NCI-H460 (cell line): ENCODE data around the gene KAZN. TPM values are rescaled to one million over a fixed set of nuclear protein-coding genes. Genes with fewer than 3 reads are reported as not detected.

Experiments used
- DNase-seq: peaks from one replicate; pipeline ENCODE4 v3.0.0-alpha.2; 2016; ENCODE audit warnings: low read depth; ENCODE audit errors: extremely low read depth
- total RNA-seq: library from RNA; depleted of rRNA; stranded (reverse); fragments of >200 nt; shearing (Covaris generic); gene quantifications from 2 replicates; pipeline ENCODE4 v1.2.3, GENCODE V29; 2014

The KAZN gene
- total RNA-seq, 1 experiment from 2014 or later: 1.9 TPM

- no peak for DNase-seq
These were observed 272.9 kb downstream of the KAZN start for GRCh38 chr1:14871218-14871970.

- DNase-seq: no peak
These were observed 274.3 kb downstream of the KAZN start for GRCh38 chr1:14872762-14873161.

- no peak for DNase-seq
These were observed 275.2 kb downstream of the KAZN start for GRCh38 chr1:14873677-14874076.

- no peak for DNase-seq
These were observed 277.3 kb downstream of the KAZN start for GRCh38 chr1:14875524-14876509.

- DNase-seq: no peak
These were observed 278.3 kb downstream of the KAZN start for GRCh38 chr1:14876747-14877146.

- DNase-seq: no peak
These were observed 278.7 kb downstream of the KAZN start for GRCh38 chr1:14877224-14877623.

GRCh38 chr1:14878124-14878523, 279.6 kb downstream of the KAZN start:
- DNase-seq: no peak

GRCh38 chr1:14878951-14879350, 280.5 kb downstream of the KAZN start:
- no peak for DNase-seq

GRCh38 chr1:14880456-14881316, 282.2 kb downstream of the KAZN start:
- DNase-seq: no peak

GRCh38 chr1:14881775-14882672, 283.5 kb downstream of the KAZN start:
- DNase-seq: no peak

- DNase-seq: no peak
These were observed 286.2 kb downstream of the KAZN start for GRCh38 chr1:14884614-14885175.

GRCh38 chr1:14887044-14887566, 288.6 kb downstream of the KAZN start:
- DNase-seq: no peak

GRCh38 chr1:14887764-14888350, 289.4 kb downstream of the KAZN start:
- DNase-seq: no peak

GRCh38 chr1:14888374-14888773, 289.9 kb downstream of the KAZN start:
- DNase-seq: no peak

- no peak for DNase-seq
These were observed 291.4 kb downstream of the KAZN start for GRCh38 chr1:14889825-14890440.

- no peak for DNase-seq
These were observed 293.5 kb downstream of the KAZN start for GRCh38 chr1:14891991-14892390.

- no peak for DNase-seq
These were observed 296.5 kb downstream of the KAZN start for GRCh38 chr1:14894811-14895560.

- no peak for DNase-seq
These were observed 297.2 kb downstream of the KAZN start for GRCh38 chr1:14895727-14896126.
